ENCODE results near the gene PRDM16.

Gene PRDM16

DNA sequence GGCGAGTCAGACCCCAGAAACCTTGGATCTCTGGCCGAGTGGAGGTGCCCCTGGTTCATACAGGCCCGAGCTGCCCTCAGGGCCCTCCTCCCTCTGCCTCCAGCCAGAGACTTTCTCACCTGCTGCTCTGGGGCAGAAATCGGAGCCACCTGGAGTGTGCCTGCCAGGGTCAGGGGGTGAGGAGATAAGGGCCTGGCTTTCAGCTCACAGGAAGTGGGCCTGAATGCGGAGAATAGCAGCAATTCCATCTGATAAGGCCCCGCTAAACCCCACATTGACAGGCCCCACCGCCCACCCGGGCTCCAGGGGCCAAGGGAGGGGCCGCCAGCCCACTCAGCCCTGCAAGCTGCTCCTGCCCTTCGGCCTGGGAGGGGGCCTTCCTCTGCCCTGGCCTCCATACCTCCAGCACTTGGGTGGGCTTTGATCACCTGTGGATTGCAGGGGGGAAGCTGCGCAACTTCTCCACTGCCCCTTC, 261.8 kb downstream of the PRDM16 start:
- H4K20me1 ChIP-seq (ENCODE audit: insufficient read depth, low read length, poor library complexity, severe bottlenecking), result no peaks in the 10 kb centered on the region
- no peak overlapping the region for H3K4me3 ChIP-seq (ENCODE audit: low read length, poor library complexity, severe bottlenecking)
- H3K36me3 ChIP-seq (ENCODE audit: insufficient read depth, low read length), result no peaks in the 10 kb centered on the region
- H3F3A ChIP-seq (ENCODE audit: low read depth), result no peaks in the 10 kb centered on the region
- peaks cover 27% of the 10 kb centered on the region for H3K4me1 ChIP-seq (ENCODE audit: insufficient read depth, low read length, poor library complexity, severe bottlenecking)
- TF ChIP-seq EZH2phosphoT487 (IDR thresholded peaks at IDR 0.05; ENCODE audit: borderline replicate concordance), result no peak
- TF ChIP-seq, protein P1, sequence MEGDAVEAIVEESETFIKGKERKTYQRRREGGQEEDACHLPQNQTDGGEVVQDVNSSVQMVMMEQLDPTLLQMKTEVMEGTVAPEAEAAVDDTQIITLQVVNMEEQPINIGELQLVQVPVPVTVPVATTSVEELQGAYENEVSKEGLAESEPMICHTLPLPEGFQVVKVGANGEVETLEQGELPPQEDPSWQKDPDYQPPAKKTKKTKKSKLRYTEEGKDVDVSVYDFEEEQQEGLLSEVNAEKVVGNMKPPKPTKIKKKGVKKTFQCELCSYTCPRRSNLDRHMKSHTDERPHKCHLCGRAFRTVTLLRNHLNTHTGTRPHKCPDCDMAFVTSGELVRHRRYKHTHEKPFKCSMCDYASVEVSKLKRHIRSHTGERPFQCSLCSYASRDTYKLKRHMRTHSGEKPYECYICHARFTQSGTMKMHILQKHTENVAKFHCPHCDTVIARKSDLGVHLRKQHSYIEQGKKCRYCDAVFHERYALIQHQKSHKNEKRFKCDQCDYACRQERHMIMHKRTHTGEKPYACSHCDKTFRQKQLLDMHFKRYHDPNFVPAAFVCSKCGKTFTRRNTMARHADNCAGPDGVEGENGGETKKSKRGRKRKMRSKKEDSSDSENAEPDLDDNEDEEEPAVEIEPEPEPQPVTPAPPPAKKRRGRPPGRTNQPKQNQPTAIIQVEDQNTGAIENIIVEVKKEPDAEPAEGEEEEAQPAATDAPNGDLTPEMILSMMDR (conservative IDR thresholded peaks at IDR 0.05; ENCODE audit: low read length), result no peak
- no peaks in the 10 kb centered on the region for H3K9me2 ChIP-seq (replicated peaks; ENCODE audit: low read depth, low read length)
- H3K79me2 ChIP-seq (ENCODE audit: insufficient read depth, low read length), result no peaks in the 10 kb centered on the region
- H3K4me2 ChIP-seq (ENCODE audit: low read depth, low read length, poor library complexity, severe bottlenecking), result no peak overlapping the region
- H3K9ac ChIP-seq (ENCODE audit: low read depth, low read length, poor library complexity, severe bottlenecking), result no peak overlapping the region
- no peaks in the 10 kb centered on the region for H3K9me3 ChIP-seq (ENCODE audit: insufficient read depth, low read depth, low read length)
- H3K27me3 ChIP-seq (ENCODE audit: insufficient read depth, low read length, poor library complexity, severe bottlenecking), result no peaks in the 10 kb centered on the region
- no peak overlapping the region for H2AFZ ChIP-seq (ENCODE audit: low read length)

- no peaks in the 10 kb centered on the region for H4K20me1 ChIP-seq (ENCODE audit: insufficient read depth, low read length, poor library complexity, severe bottlenecking)
- H3K9ac ChIP-seq (ENCODE audit: low read depth, low read length, poor library complexity, severe bottlenecking), result no peak overlapping the region
- no peaks in the 10 kb centered on the region; the same call in 1 of the 2 replicates for H3K9me3 ChIP-seq (ENCODE audit: insufficient read depth, low read depth, low read length)
- H3K4me2 ChIP-seq (ENCODE audit: low read depth, low read length, poor library complexity, severe bottlenecking), result no peak overlapping the region
- no peaks in the 10 kb centered on the region for H3K27me3 ChIP-seq (ENCODE audit: insufficient read depth, low read length, poor library complexity, severe bottlenecking)
- H2AFZ ChIP-seq (ENCODE audit: low read length), result no peak overlapping the region
- TF ChIP-seq, protein P1 (conservative IDR thresholded peaks at IDR 0.05; ENCODE audit: low read length), result no peak
- TF ChIP-seq EZH2phosphoT487 (IDR thresholded peaks at IDR 0.05; ENCODE audit: borderline replicate concordance), result no peak
- no peaks in the 10 kb centered on the region for H3K79me2 ChIP-seq (ENCODE audit: insufficient read depth, low read length)
- H3K4me1 ChIP-seq (ENCODE audit: insufficient read depth, low read length, poor library complexity, severe bottlenecking), result peaks cover 27% of the 10 kb centered on the region
- H3K36me3 ChIP-seq (ENCODE audit: insufficient read depth, low read length), result no peaks in the 10 kb centered on the region
- no peaks in the 10 kb centered on the region for H3F3A ChIP-seq (ENCODE audit: low read depth)
- H3K9me2 ChIP-seq (replicated peaks; ENCODE audit: low read depth, low read length), result no peaks in the 10 kb centered on the region
- no peak overlapping the region for H3K4me3 ChIP-seq (ENCODE audit: low read length, poor library complexity, severe bottlenecking)
Measured at GRCh38 chr1:3331564-3331963, 262.6 kb downstream of the PRDM16 start.

DNA sequence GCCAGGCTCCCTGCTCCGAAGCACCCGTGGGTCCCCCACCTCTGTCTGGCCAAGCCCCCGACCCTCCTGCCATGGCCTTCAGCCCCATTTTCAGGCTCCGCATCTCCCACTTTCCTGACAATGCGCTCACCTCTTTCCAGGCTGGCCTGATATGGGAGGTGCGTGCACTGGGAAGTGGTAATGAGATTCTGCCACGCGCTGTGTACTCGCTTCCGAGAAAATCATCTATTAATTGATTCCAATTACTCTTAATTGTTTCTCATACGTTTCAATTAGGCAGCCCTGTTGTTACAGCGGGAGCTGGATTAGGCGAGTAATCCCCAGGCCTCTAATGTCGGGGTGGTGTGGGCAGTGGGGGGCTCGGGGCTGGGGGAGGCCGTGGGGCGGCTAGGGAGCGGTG, 263.0 kb downstream of the PRDM16 start:
- Histone ChIP-seq H3K9me3 (ENCODE audit: insufficient read depth, low read depth, low read length) (no peaks in the 10 kb centered on the region; the same call in 1 of the 2 replicates), H3K4me1 (ENCODE audit: insufficient read depth, low read length, poor library complexity, severe bottlenecking) (peaks cover 27% of the 10 kb centered on the region), H3K79me2 (ENCODE audit: insufficient read depth, low read length) (no peaks in the 10 kb centered on the region), H3K9me2 (replicated peaks; ENCODE audit: low read depth, low read length) (no peaks in the 10 kb centered on the region), H3K4me2 (ENCODE audit: low read depth, low read length, poor library complexity, severe bottlenecking) (no peak overlapping the region), H3F3A (ENCODE audit: low read depth) (no peaks in the 10 kb centered on the region), H4K20me1 (ENCODE audit: insufficient read depth, low read length, poor library complexity, severe bottlenecking) (no peaks in the 10 kb centered on the region), H2AFZ (ENCODE audit: low read length) (no peak overlapping the region), H3K36me3 (ENCODE audit: insufficient read depth, low read length) (no peaks in the 10 kb centered on the region), H3K27me3 (ENCODE audit: insufficient read depth, low read length, poor library complexity, severe bottlenecking) (no peaks in the 10 kb centered on the region), H3K9ac (ENCODE audit: low read depth, low read length, poor library complexity, severe bottlenecking) (no peak overlapping the region), H3K4me3 (ENCODE audit: low read length, poor library complexity, severe bottlenecking) (no peak overlapping the region)
- TF ChIP-seq EZH2phosphoT487 (IDR thresholded peaks at IDR 0.05; ENCODE audit: borderline replicate concordance), result no peak
- TF ChIP-seq, protein P1 (conservative IDR thresholded peaks at IDR 0.05; ENCODE audit: low read length), result no peak
